22Rv1 (cell line): Measurements from ENCODE around the gene SUPT4H1.

ENCODE experiments used
- ZFX ChIP-seq: fragments of 450-650 bp; IDR thresholded peaks from 2 replicates; pipeline ENCODE4 v1.6.1; 2017; ENCODE audit warnings: antibody characterized with exemption, borderline replicate concordance
- TF ChIP-seq, protein P1 (sequence below): fragments of 450-650 bp; IDR thresholded peaks from 2 replicates; pipeline ENCODE4 v1.5.1; 2017; ENCODE audit warnings: mild to moderate bottlenecking

DNA sequence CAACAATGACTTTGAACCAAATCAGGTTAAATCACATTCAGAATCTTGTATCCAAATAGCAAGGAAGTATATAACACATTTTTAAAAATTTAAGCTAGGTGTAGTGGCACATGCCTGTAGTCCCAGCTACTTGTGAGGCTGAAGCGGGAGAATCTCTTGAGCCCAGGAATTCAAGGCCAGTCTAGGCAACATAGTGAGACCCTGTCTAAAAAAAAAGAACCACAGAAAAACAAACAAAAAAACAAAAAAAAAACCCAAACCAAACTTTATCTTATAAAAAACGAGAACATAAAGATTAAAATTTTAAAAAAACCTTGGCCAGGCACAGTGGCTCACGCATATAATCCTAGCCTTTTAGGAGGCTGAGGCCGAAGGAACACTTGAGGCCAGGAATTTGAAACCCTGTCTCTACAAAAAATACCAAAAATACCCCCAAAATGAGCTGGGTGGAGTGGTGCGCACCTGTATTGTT lies 11.6 kb downstream of the SUPT4H1 start:
- TF ChIP-seq, protein P1, sequence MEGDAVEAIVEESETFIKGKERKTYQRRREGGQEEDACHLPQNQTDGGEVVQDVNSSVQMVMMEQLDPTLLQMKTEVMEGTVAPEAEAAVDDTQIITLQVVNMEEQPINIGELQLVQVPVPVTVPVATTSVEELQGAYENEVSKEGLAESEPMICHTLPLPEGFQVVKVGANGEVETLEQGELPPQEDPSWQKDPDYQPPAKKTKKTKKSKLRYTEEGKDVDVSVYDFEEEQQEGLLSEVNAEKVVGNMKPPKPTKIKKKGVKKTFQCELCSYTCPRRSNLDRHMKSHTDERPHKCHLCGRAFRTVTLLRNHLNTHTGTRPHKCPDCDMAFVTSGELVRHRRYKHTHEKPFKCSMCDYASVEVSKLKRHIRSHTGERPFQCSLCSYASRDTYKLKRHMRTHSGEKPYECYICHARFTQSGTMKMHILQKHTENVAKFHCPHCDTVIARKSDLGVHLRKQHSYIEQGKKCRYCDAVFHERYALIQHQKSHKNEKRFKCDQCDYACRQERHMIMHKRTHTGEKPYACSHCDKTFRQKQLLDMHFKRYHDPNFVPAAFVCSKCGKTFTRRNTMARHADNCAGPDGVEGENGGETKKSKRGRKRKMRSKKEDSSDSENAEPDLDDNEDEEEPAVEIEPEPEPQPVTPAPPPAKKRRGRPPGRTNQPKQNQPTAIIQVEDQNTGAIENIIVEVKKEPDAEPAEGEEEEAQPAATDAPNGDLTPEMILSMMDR, result no peak
- no peak for TF ChIP-seq ZFX
